DMS79 (cell line): ENCODE results near the gene SOD1.
A peak's percentile ranks its signal among the peaks of the same experiment; 100 is the strongest.
"Not testable (repeated sequence)": the region's sequence is repeated elsewhere in the genome, so short reads cannot be mapped to it uniquely, and the experiment has no call there.

Source experiments
- DNase-seq: peaks from one replicate; lab custom pipeline; 2025; lab: John Stamatoyannopoulos, UW

Gene SOD1

DNA sequence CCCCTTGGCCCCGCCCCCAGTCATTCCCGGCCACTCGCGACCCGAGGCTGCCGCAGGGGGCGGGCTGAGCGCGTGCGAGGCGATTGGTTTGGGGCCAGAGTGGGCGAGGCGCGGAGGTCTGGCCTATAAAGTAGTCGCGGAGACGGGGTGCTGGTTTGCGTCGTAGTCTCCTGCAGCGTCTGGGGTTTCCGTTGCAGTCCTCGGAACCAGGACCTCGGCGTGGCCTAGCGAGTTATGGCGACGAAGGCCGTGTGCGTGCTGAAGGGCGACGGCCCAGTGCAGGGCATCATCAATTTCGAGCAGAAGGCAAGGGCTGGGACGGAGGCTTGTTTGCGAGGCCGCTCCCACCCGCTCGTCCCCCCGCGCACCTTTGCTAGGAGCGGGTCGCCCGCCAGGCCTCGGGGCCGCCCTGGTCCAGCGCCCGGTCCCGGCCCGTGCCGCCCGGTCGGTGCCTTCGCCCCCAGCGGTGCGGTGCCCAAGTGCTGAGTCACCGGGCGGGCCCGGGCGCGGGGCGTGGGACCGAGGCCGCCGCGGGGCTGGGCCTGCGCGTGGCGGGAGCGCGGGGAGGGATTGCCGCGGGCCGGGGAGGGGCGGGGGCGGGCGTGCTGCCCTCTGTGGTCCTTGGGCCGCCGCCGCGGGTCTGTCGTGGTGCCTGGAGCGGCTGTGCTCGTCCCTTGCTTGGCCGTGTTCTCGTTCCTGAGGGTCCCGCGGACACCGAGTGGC, at the start of gene SOD1:
TSS of gene SOD1 (plus strand) at position 158 of the 723 bp plus-strand sequence. CDS start at position 235, 77 bp downstream.
- DNase-seq, result peak; percentile 87

- DNase-seq, result no peak
Observed at GRCh38 chr21:31611445-31611844, 48.0 kb upstream of the SOD1 start.

- DNase-seq, result peak; percentile 28
Observed at GRCh38 chr21:31612894-31613785, 46.4 kb upstream of the SOD1 start.

- no peak for DNase-seq
Observed at GRCh38 chr21:31614705-31615104, 44.8 kb upstream of the SOD1 start.

- no peak for DNase-seq
Observed at GRCh38 chr21:31616216-31616615, 43.3 kb upstream of the SOD1 start.

DNA sequence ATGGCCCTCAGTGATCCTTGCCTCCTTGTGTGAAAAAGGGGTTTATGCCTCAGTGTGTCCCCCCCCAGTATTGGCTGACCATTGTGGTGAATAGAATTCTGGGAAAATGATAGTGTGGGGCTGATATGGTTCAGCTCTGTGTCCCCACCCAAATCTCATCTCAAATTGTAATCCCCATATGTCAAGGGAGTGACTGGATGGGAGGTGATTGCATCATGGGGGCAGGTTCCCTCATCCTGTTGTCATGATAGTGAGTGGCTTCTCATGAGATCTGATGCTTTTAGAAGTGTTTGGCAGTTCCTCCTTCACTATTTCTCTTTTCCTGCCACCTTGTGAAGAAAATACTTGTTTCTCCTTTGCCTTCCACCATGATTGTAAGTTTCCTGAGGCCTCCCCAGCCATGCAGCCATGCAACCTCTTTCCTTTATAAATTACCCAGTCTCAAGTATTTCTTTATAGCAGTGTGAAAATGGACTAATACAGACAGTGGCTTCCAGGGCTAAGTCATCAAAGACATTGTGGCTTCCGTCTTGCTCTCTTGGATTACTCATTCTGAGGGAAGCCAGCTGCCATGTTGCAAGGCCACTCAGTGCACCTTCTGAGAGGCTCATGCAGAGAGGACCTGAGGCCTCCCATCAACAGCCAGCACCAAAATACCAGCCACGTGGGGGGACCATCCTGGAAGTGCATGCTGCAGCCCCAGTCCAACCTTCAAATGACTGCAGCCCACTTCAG, 40.6 kb upstream of the SOD1 start:
- DNase-seq, result no peak

DNA sequence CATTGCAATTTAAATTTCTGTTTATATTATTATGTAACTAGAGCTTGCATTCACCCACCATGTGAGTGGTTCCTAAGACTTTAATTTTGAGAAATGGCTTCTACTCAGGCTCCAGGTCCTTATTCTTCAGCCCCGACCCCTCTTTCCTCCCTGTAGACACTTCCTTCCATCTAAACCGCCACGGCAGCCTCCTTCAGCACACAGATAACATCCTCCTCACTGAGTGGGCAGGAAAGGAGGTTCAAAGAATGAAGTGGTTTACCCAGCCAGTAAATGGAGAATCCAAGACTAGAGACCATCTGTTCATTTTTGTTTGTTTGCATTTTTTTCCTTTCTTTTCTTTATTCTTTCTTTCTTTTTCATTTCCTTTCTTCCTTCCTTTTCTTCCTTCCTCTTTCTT, 37.1 kb upstream of the SOD1 start:
- DNase-seq, result no peak

DNA sequence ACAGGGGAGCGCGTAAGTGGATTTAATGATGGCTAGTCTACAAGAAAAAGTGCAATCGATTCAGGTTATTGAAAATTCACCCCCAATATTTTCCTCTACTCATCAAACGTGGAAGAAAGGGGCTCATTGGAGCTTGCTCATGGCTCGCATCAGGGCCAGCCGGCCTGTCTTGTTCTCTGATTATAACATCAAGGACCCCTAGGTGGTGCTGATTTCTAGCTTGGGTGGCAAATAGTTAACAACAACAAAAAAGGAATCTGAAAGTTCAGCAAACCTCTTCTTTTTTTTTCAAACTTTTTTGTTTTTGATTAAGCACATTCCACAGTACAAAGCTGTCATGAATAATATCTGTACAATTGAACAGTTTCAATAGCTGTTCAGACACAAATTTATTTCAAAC, 35.8 kb upstream of the SOD1 start:
- DNase-seq, result no peak

DNA sequence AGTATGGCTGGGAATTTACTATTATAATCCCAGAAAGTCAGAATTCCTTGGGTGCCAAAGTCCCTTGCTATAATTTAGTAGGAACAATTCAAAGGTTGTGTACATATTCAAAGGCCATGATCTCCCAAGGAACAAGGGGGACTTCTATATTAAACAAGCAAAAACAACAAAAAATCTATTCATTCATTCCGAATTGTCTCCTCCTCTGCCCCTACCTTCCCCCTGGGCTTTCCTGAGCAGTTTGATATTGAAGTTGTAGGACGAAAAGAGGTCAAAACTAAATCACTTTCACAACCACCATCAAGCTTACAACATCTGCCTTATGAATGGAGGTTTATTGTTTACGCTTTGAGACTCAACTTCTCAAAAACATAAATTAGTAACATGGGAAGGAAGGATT, 35.3 kb upstream of the SOD1 start:
- no peak for DNase-seq

DNA sequence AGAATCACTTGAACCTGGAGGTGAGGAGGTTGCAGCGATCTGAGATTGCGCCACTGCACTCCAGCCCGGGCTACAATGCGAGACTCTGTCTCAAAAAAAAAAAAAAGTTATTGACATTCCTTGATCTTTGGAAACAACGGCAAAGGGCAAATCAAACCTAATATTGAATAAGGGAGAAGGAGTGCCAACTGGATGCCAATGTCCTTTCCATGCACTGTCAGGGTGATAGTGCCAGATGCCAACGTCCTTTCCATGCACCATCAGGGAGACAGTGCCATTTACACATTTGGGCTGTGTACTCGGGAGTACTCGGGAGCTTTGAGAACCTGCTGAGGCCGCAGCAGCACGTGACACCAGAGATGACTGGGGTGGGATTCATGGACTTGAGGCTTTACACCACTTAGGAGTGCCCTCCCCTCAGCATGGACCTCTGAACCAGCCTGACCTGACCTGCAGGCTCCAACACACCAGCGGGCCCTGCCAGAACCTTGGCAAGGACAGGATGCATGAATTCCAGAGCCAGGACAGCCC, 34.5 kb upstream of the SOD1 start:
- DNase-seq, result no peak

- DNase-seq, result peak; percentile 68
Observed at GRCh38 chr21:31629972-31630711, 29.4 kb upstream of the SOD1 start.

GRCh38 chr21:31631881-31632280, 27.6 kb upstream of the SOD1 start:
- DNase-seq, result not testable (repeated sequence)

GRCh38 chr21:31634993-31635392, 24.5 kb upstream of the SOD1 start:
- no peak for DNase-seq

GRCh38 chr21:31636874-31637273, 22.6 kb upstream of the SOD1 start:
- no peak for DNase-seq

DNA sequence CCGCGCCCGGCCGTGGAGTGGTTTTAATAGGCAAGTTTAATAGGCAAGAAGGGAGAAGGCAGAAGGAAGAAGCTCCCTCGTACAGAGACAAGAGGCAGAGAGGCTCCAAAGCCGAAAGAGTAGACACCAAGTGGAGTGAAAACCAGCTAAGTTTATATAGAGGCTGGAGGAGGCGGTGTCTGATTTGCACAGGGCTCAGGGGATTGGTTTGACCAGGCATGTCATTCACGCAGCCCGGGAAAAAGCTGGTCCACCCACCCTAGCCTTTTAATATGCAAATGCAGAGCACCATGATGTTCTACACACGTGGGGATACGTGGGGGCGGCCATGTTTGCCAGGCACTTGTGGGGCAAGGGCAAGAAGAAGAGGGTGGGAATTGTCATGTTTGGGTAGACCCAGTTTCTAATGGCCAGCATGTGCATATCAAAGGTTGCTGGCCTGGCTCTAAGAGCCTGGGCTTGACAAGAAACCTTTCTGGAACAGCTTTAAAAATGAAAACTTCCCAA, 18.0 kb upstream of the SOD1 start:
- DNase-seq, result no peak

DNA sequence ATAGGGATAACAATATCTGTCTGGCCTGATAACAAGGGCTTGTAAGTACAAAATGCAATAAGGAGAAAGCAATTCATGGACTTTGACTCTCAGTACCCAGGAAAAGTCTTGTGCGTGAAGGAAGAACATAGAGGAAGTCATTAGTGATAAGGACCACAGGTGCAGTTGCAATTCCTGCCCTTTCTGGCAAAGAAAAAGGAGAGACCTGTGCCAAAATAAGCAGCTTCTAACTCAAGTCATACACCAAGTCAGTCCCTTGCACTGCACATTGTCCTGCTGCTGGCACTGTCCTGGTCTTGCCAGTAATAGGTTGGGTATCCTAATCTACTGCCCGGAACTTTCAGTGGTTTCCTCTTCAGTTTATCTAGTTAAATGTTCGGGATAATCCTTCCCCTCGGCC, 14.8 kb upstream of the SOD1 start:
- no peak for DNase-seq

DNA sequence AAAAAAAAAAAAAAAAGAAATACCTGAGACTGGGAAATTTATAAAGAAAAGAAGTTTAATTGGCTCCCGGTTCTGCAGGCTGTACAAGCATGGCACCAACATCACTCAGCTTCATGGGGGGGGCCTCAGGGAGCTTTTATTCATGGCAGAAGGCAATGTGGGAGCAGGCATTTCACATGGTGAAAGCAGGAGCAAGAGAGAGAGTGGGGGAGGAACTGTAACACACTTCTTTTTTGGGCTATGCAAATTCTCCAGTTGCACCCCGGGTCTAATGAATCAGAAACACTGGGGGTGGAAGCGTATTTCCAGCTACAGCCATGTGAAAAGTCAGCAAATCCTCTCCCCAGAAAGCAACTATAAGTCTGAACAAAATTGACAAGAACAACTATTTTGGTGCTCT, 11.8 kb upstream of the SOD1 start:
- no peak for DNase-seq

- no peak for DNase-seq
Observed at GRCh38 chr21:31650930-31651329, 8.6 kb upstream of the SOD1 start.

- not testable (repeated sequence) for DNase-seq
Observed at GRCh38 chr21:31651491-31651890, 8.0 kb upstream of the SOD1 start.

- DNase-seq, result no peak
Observed at GRCh38 chr21:31654340-31654739, 5.2 kb upstream of the SOD1 start.

DNA sequence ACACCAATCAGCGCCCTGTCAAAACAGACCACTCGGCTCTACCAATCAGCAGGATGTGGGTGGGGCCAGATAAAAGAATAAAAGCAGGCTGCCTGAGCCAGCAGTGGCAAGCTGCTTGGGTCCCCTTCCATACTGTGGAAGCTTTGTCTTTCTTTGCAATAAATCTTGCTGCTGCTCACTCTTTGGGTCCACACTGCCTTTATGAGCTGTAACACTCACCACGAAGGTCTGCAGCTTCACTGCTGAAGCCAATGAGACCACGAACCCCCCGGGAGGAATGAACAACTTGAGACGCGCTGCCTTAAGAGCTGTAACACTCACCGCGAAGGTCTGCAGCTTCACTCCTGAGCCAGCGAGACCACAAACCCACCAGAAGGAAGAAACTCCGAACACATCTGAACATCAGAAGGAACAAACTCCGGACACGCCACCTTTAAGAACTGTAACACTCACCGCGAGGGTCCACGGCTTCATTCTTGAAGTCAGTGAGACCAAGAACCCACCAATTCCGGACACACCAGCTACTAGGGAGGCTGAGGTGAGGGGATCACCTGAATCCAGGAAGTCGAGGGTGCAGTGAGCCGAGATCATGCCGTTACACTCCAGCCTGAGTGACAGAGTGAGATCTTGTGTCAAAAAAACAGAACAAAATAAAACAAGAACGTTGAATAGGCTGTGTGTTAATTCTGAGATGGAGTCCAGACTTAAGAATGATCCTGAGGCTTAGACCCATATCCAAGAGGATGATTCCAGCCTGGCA, 4.5 kb upstream of the SOD1 start:
- not testable (repeated sequence) for DNase-seq
